Hepatocyte (in vitro differentiated cells): ENCODE results near the gene ZNF382.

Source experiments
- EZH2 ChIP-seq: fragments of 200-600 bp; sonication (generic); IDR thresholded peaks from 2 replicates; pipeline ENCODE4 v1.6.1; 2016; ENCODE audit warnings: antibody characterized with exemption, mild to moderate bottlenecking, borderline replicate concordance
- TF ChIP-seq, protein P1 (sequence below): fragments of 200-600 bp; sonication (generic); IDR thresholded peaks from 2 replicates; pipeline ENCODE4 v1.5.1; 2016; ENCODE audit warnings: antibody characterized with exemption, mild to moderate bottlenecking; ENCODE audit not compliant: poor library complexity

- TF ChIP-seq, protein P1, sequence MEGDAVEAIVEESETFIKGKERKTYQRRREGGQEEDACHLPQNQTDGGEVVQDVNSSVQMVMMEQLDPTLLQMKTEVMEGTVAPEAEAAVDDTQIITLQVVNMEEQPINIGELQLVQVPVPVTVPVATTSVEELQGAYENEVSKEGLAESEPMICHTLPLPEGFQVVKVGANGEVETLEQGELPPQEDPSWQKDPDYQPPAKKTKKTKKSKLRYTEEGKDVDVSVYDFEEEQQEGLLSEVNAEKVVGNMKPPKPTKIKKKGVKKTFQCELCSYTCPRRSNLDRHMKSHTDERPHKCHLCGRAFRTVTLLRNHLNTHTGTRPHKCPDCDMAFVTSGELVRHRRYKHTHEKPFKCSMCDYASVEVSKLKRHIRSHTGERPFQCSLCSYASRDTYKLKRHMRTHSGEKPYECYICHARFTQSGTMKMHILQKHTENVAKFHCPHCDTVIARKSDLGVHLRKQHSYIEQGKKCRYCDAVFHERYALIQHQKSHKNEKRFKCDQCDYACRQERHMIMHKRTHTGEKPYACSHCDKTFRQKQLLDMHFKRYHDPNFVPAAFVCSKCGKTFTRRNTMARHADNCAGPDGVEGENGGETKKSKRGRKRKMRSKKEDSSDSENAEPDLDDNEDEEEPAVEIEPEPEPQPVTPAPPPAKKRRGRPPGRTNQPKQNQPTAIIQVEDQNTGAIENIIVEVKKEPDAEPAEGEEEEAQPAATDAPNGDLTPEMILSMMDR: no peak
- no peak for TF ChIP-seq EZH2
Observed at GRCh38 chr19:36652958-36653357, 47.8 kb downstream of the ZNF382 start.
